Measurements from ENCODE around the gene TLL2. TPM values are rescaled to one million over a fixed set of nuclear protein-coding genes. Genes with fewer than 3 reads are reported as not detected.

The TLL2 gene
- total and polyA plus RNA-seq, 2 of the 4 experiments (the other 2 are of a cell fraction) = under 0.01 to 0.05 TPM

GRCh38 chr10:96374004-96374403 lies 139.7 kb downstream of the TLL2 start:
- Histone ChIP-seq H4K5ac (ENCODE audit: low read depth, low read length) (no peak overlapping the region), H4K91ac (ENCODE audit: insufficient read depth, low read depth, low read length) (no peak overlapping the region), H4K8ac (ENCODE audit: low read depth in 2 of 2, low read length in 2 of 2) (no peak overlapping the region), H3K27me3 (ENCODE audit: control insufficient read depth, insufficient read depth, low read length) (peaks cover 14% of the 10 kb centered on the region; the same call in 1 of the 2 replicates), H3K9me3 (ENCODE audit: control insufficient read depth, insufficient read depth, low read length) (no peaks in the 10 kb centered on the region), H3K56ac (ENCODE audit: extremely low read depth, insufficient read depth, low read length) (no peak overlapping the region), H3K18ac (ENCODE audit: low read depth, low read length) (no peak overlapping the region), H2BK120ac (ENCODE audit: low read depth, low read length) (no peak overlapping the region), H2BK20ac (ENCODE audit: low read depth, low read length) (no peak overlapping the region), H3K79me1 (ENCODE audit: low read depth in 1 of 2, low read length in 2 of 2) (no peaks in the 10 kb centered on the region), H3K9ac (ENCODE audit: low read depth, low read length) (no peak overlapping the region), H2AK9ac (replicated peaks; ENCODE audit: low read depth, low read length, poor library complexity) (no peak overlapping the region), H3K4ac (ENCODE audit: low read depth, low read length) (no peak overlapping the region), H3K14ac (replicated peaks; ENCODE audit: low read depth, low read length) (no peak overlapping the region), H2AK5ac (ENCODE audit: low read depth, low read length) (no peak overlapping the region), H3K4me2 (ENCODE audit: low read depth, low read length) (no peak overlapping the region), H3K9me1 (ENCODE audit: insufficient read depth, low read length) (peaks cover 3% of the 10 kb centered on the region; the same call in 1 of the 2 replicates), H2BK5ac (ENCODE audit: low read depth, low read length, poor library complexity, severe bottlenecking) (no peak overlapping the region), H3K4me3 (ENCODE audit: insufficient read depth, low read depth, low read length) (no peak overlapping the region), H2BK15ac (ENCODE audit: low read depth, low read length) (no peak overlapping the region), H4K20me1 (ENCODE audit: insufficient read depth, low read length) (no peaks in the 10 kb centered on the region), H2AFZ (replicated peaks; ENCODE audit: low read length, poor library complexity) (no peak overlapping the region), H3K27ac (ENCODE audit: insufficient read depth, low read length) (no peak overlapping the region), H3K4me1 (ENCODE audit: control insufficient read depth, insufficient read depth, low read length) (no peaks in the 10 kb centered on the region), H3K36me3 (ENCODE audit: control insufficient read depth, insufficient read depth, low read length) (no peaks in the 10 kb centered on the region), H3K23ac (ENCODE audit: low read depth, low read length) (no peak overlapping the region)
- dilution Hi-C loops (cut with HindIII; ENCODE audit: low sequenced_read_pairs, unreplicated experiment) (no loop called here), in situ Hi-C loops (cut with MboI; ENCODE audit: low sequenced_read_pairs) (no loop called here), intact Hi-C loops (cut with micrococcal nuclease) (loop anchor here (10.0 kb wide), 1 partner anchor 661 kb away; no protein-coding TSS in a partner anchor)
- ChIA-PET POLR2A (ENCODE audit: unreplicated experiment) (no interaction called here), CTCF (interaction anchor here (1.1 kb wide), 1 partner anchor 267 kb away, joined by 3 read pairs; no protein-coding TSS in a partner anchor)
- BruUV-seq (replicated peaks) = no TSS peak
- TF ChIP-seq MAZ (IDR thresholded peaks at IDR 0.05; ENCODE audit: borderline replicate concordance, low read depth, low read length) (no peak), NFE2L2 (IDR thresholded peaks at IDR 0.05; ENCODE audit: low read depth, low read length) (no peak), SMC3 (IDR thresholded peaks at IDR 0.05; ENCODE audit: low read depth, low read length) (no peak), ELK1 (IDR thresholded peaks at IDR 0.05; ENCODE audit: borderline replicate concordance, low read depth, low read length) (no peak), CHD1 (IDR thresholded peaks at IDR 0.05; ENCODE audit: low read depth, low read length) (no peak), BHLHE40 (IDR thresholded peaks at IDR 0.05; ENCODE audit: low read depth, low read length) (no peak), RFX5 (IDR thresholded peaks at IDR 0.05; ENCODE audit: low read depth, low read length) (no peak), FOS (IDR thresholded peaks at IDR 0.05; ENCODE audit: low read depth, low read length) (no peak), CTCF (conservative IDR thresholded peaks at IDR 0.05; ENCODE audit: low read depth, low read length) (no peak), RAD21 (IDR thresholded peaks at IDR 0.05; ENCODE audit: low read length) (no peak), POLR2A (IDR thresholded peaks at IDR 0.05; ENCODE audit: low read depth, low read length) (no peak), USF2 (IDR thresholded peaks at IDR 0.05; ENCODE audit: low read depth, low read length) (no peak), MXI1 (IDR thresholded peaks at IDR 0.05; ENCODE audit: borderline replicate concordance, low read depth, low read length) (no peak), CEBPB (IDR thresholded peaks at IDR 0.05; ENCODE audit: low read depth, low read length) (no peak), MAFK (IDR thresholded peaks at IDR 0.05; ENCODE audit: low read depth, low read length) (no peak), RCOR1 (IDR thresholded peaks at IDR 0.05; ENCODE audit: insufficient replicate concordance, low read length) (no peak)
- no CpG with 5 or more reads among the region's 5 CpGs for WGBS, 2 experiments (ENCODE audit: extremely low coverage in 2 of 2, insufficient read length in 1 of 2)
- ATAC-seq (ENCODE audit: low read depth) (no peak), DNase-seq (no peak)
